Dendritic cell treated with granulocyte-macrophage colony-stimulating factor and Interleukin-4, amounts not matched to agents 40 ng/mL and 50 ng/mL, for 4 days (primary cell): Measurements from ENCODE around the gene CORO2B.
"Not testable (repeated sequence)": the region's sequence is repeated elsewhere in the genome, so short reads cannot be mapped to it uniquely, and the experiment has no call there.

ENCODE experiments used
- H3K27ac Mint-ChIP-seq: one replicate; pipeline ENCODE4 v1.8.0; 2022; ENCODE audit warnings: mild to moderate bottlenecking, mixed read lengths
- H3K27me3 Mint-ChIP-seq: one replicate; pipeline ENCODE4 v1.8.0; 2022; ENCODE audit warnings: mild to moderate bottlenecking, mixed read lengths
- H3K36me3 Mint-ChIP-seq: one replicate; pipeline ENCODE4 v1.8.0; 2022; ENCODE audit warnings: low read depth, mixed read lengths
- H3K4me1 Mint-ChIP-seq: one replicate; pipeline ENCODE4 v1.8.0; 2022; ENCODE audit warnings: low read depth, mixed read lengths
- H3K4me3 Mint-ChIP-seq: one replicate; pipeline ENCODE4 v1.8.0; 2022; ENCODE audit warnings: mild to moderate bottlenecking, moderate library complexity, mixed read lengths
- H3K9me3 Mint-ChIP-seq: one replicate; pipeline ENCODE4 v1.8.0; 2022; ENCODE audit warnings: mixed read lengths
- intact Hi-C: fragments of 100-400 bp; cut with micrococcal nuclease; formaldehyde crosslinking; loops from one replicate; pipeline ENCODE4 v1.15.0; 2022

The CORO2B gene

DNA sequence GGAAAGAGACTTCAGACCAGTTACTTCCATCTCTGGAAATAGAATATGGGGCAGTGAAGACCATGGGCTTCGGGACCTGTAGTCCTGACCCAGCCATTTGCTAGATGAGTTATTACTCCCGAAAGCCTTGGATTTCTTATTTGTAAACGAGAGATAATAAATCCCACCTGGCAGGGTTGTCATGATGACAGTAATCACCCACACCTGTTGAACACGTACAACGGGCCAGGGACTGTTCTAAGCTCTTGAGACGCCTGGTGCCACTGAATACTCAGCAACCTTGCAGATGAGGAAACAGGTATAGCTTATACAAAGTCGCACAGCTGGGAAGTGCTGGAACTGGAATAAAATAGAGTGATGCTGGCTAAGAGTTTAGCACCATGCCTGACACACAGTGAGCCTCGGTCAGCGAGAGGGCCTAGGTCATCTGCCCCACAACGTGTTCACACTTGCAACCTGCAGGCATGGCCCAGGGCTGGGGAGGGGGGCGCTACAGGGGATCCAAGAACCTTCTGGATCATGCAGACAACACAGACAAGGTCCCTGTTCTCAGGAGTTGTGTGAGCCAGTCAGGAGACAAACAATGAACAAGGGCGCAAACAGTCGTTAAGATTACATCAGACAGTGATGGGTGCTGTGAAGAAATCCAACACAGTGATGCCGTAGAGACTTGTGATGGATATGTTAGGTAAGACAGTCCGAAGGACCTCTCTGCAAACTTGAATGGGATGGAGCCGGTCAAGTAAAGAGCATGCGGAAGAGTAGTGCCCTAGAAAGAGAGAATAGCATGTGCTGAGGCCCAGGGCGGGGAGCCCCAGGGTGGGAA lies 89.2 kb downstream of the CORO2B start:
- H3K36me3 Mint-ChIP-seq = no peaks in the 10 kb centered on the region
- no peak overlapping the region for H3K27ac Mint-ChIP-seq
- no peaks in the 10 kb centered on the region for H3K9me3 Mint-ChIP-seq
- H3K4me1 Mint-ChIP-seq = peaks cover 8% of the 10 kb centered on the region
- peaks cover 6% of the 10 kb centered on the region for H3K27me3 Mint-ChIP-seq
- intact Hi-C loops = no loop called here
- H3K4me3 Mint-ChIP-seq = no peak overlapping the region

DNA sequence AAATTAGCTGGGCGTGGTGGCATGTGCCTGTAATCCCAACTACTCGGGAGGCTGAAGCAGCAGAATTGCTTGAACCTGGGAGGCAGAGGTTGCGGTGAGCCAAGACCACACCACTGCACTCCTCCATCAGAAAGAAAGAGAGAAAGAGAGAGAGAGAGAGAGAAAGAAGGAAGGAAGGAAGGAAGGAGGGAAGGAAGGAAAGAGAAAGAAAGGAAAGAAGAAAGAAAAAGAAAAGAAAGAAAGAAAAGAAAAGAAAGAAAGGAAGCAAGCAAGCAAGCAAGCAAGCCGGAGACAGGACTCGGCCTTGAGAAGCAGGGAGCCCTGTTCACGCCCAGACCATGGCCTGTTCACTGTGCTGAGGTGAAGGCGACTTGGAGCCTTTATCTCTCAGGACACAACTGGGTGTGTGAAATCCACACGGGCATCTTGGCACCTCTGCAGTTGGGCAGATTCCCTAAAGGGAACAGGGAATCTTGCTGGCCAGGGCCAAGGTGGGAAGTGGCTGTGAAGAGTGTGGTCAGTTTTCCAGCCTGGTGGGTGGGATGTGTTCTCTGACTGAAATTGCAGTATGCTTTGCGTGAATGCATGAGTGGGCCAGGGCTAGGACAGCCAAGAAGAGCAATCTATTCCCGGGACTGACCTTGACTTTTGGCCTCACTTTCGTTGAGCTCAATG lies 90.3 kb downstream of the CORO2B start:
- H3K27ac Mint-ChIP-seq = no peak overlapping the region
- peaks cover 13% of the 10 kb centered on the region for H3K4me1 Mint-ChIP-seq
- intact Hi-C loops = no loop called here
- H3K36me3 Mint-ChIP-seq = no peaks in the 10 kb centered on the region
- no peaks in the 10 kb centered on the region for H3K9me3 Mint-ChIP-seq
- no peak overlapping the region for H3K4me3 Mint-ChIP-seq
- peaks cover 9% of the 10 kb centered on the region for H3K27me3 Mint-ChIP-seq

DNA sequence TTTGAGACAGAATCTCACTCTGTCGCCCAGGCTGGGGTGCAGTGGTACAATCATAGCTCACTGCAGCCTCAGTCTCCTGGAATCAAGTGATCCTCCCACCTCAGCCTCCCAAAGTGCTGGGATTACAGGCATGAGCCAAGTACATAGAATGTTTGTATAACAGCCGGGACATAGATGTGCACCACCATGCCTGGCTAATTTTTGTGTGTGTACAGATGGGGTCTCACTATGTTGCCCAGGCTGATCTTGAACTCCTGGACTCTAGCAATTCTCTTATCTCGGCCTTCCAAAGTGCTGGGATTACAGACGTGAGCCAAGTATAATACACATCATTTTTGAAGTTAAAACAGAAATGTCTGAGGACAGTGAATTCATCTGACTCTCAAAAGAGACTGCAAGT lies 93.5 kb downstream of the CORO2B start:
- peaks cover 9% of the 10 kb centered on the region for H3K27me3 Mint-ChIP-seq
- intact Hi-C loops = loop anchor here (5.0 to 10.0 kb wide), 2 partner anchors 365 to 417 kb away; no protein-coding TSS in a partner anchor

DNA sequence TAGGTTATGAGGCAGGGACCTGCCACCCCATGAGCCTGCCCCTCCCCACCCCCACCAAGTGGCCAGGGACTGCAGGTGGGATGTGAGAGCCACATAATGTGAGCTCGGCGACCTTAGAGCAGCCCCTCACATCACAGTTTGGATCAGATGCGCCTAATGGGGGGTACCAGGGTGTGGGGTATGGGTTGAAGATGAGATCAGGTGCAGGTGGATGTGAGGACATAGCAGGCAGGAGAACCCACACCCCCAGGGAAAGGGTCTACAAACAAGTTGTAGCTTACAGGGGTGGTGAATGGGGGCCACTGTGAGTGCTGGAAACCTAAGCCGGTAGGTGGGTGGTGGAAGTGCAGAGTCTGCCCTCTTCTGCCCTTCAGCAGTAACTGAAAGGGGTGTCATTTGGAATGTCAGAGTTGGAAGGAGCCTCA lies 94.0 kb downstream of the CORO2B start:
- H3K4me3 Mint-ChIP-seq = no peak overlapping the region
- intact Hi-C loops = loop anchor here (5.0 to 10.0 kb wide), 2 partner anchors 365 to 418 kb away; no protein-coding TSS in a partner anchor
- no peaks in the 10 kb centered on the region for H3K9me3 Mint-ChIP-seq
- H3K4me1 Mint-ChIP-seq = peaks cover 22% of the 10 kb centered on the region
- H3K27ac Mint-ChIP-seq = no peak overlapping the region
- H3K27me3 Mint-ChIP-seq = peaks cover 9% of the 10 kb centered on the region
- no peaks in the 10 kb centered on the region for H3K36me3 Mint-ChIP-seq

More for the DNA sequence above, 93.5 kb downstream of the CORO2B start:
- Mint-ChIP-seq H3K27ac (no peak overlapping the region), H3K4me1 (peaks cover 22% of the 10 kb centered on the region), H3K9me3 (no peaks in the 10 kb centered on the region), H3K4me3 (no peak overlapping the region), H3K36me3 (no peaks in the 10 kb centered on the region)

DNA sequence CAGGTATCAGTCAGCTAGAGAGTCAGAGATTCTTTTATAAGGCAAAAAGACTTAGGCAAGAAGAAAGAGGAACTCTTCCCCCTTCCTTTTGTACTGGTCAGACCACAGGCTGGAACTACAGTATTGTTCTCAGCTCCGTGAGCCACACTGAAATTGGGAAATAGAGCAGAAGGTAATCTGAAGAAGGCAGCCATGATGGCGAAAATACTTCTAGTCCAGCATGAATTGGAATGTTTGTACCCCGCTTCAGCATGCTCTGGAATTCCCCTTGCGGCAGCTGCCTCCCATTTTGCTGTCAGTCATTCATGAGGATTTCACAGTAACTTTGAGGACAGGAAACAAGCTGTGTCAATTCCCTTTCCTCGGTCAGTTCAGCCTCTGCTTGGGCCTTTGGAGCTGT lies 96.2 kb downstream of the CORO2B start:
- Mint-ChIP-seq H3K9me3 (no peaks in the 10 kb centered on the region), H3K36me3 (no peaks in the 10 kb centered on the region), H3K4me3 (no peak overlapping the region), H3K27me3 (peaks cover 9% of the 10 kb centered on the region), H3K27ac (peak overlapping the region; percentile 42), H3K4me1 (peaks cover 22% of the 10 kb centered on the region)
- intact Hi-C loops = loop anchor here (1.0 to 10.0 kb wide), 3 partner anchors 116 to 420 kb away; no protein-coding TSS in a partner anchor

DNA sequence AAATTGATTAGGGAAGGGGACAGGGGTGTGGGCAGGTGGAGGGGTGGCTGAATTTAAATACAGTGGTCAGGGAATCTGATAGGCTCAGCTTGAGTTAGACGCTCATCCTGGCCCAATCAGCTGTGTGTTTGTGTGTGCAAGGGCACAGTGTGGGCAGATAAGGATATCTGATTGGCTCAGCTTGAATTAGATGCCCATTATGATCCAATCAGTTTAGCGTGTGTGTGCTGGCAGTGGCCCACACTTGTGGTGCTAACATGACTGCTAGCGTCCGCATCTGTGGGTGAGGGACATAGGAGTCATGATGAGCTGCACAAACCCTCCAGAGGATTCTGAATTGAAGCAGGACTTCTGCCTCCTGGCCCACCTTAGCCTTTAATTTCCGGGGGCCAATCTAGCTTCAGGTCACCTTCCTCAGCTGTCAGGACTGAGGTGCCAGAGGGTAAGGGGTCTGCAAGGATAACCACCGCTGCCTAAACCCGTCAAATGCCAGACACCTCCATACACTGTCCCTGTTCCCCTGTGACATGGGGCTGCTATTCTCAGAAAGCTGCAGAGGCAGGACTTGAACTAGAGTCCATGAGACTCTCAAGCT lies 97.3 kb downstream of the CORO2B start:
- peaks cover 22% of the 10 kb centered on the region for H3K4me1 Mint-ChIP-seq
- H3K36me3 Mint-ChIP-seq = no peaks in the 10 kb centered on the region
- no peak overlapping the region for H3K27ac Mint-ChIP-seq
- intact Hi-C loops = loop anchor here (10.0 kb wide), 1 partner anchor 421 kb away; no protein-coding TSS in a partner anchor
- no peak overlapping the region for H3K4me3 Mint-ChIP-seq
- H3K27me3 Mint-ChIP-seq = peaks cover 9% of the 10 kb centered on the region
- H3K9me3 Mint-ChIP-seq = no peaks in the 10 kb centered on the region

DNA sequence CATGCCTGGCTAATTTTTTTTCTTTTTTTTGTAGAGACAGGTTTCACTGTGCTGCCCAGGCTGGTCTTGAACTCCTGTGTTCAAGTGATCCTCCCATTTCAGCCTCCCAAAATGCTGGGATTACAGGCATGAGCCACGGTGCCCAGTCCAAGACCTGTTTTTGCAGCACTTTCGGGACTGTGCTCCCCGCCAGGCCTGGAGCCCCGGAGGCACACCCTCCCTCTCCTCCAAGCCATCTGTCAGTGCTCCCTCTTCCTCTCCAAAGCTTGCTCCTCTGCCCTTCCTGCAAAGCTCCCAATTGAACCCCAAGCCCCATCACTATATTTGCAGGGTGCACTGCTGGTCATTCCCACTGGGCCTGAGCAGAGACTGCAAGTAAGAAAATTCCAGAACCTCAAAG lies 98.1 kb downstream of the CORO2B start:
- Mint-ChIP-seq H3K9me3 (no peaks in the 10 kb centered on the region), H3K27ac (no peak overlapping the region), H3K36me3 (no peaks in the 10 kb centered on the region), H3K4me3 (no peak overlapping the region), H3K4me1 (peaks cover 22% of the 10 kb centered on the region), H3K27me3 (peaks cover 9% of the 10 kb centered on the region)
- intact Hi-C loops = loop anchor here (10.0 kb wide), 1 partner anchor 422 kb away; no protein-coding TSS in a partner anchor

DNA sequence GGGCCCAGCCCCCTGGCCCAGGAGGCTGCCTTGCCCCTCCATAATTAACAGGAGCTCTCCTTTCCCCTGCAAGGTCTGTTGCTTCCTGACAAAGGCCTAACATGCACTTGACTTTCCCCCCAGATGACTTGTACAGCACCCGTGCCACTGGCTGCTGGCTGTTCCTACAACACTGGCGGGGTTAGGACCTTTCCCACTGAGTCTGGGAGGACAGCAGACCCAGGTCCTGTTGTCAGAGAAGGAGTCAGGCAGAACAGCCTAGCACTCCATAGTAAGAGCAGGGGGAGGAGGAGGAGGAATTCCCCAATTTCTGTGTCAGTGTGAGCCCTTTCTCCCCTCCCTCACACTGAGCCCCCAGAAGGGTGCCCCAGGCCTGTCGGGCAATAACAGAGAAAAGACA lies 99.2 kb downstream of the CORO2B start:
- H3K4me1 Mint-ChIP-seq = peaks cover 22% of the 10 kb centered on the region
- H3K9me3 Mint-ChIP-seq = no peaks in the 10 kb centered on the region
- H3K27ac Mint-ChIP-seq = no peak overlapping the region
- H3K4me3 Mint-ChIP-seq = no peak overlapping the region
- no peaks in the 10 kb centered on the region for H3K36me3 Mint-ChIP-seq
- peaks cover 4% of the 10 kb centered on the region for H3K27me3 Mint-ChIP-seq
- intact Hi-C loops = loop anchor here (10.0 kb wide), 1 partner anchor 423 kb away; no protein-coding TSS in a partner anchor

DNA sequence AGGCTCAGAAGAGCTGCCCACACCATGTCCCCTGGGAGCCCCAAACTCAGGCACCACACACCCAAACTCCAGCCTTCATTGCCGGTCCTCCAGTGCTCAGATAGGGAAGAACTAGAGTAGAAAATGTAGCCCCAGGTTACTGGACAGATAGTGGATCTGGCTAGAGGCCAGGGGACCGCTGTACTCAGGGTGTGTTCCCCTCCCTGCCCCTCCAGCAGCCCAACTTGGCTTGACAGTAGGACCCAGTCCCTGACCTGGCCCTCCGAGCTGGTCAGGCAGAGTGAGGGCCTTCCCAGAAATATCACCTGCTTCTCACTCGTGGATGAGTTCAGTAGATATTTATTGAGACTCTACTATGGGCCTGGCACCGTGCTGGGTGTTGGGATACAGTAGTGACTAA lies 100.0 kb downstream of the CORO2B start:
- peaks cover 20% of the 10 kb centered on the region for H3K4me1 Mint-ChIP-seq
- intact Hi-C loops = loop anchor here (10.0 kb wide), 1 partner anchor 424 kb away; no protein-coding TSS in a partner anchor
- no peak overlapping the region for H3K27ac Mint-ChIP-seq
- H3K27me3 Mint-ChIP-seq = peaks cover 1% of the 10 kb centered on the region
- H3K4me3 Mint-ChIP-seq = no peak overlapping the region
- no peaks in the 10 kb centered on the region for H3K9me3 Mint-ChIP-seq
- H3K36me3 Mint-ChIP-seq = no peaks in the 10 kb centered on the region

DNA sequence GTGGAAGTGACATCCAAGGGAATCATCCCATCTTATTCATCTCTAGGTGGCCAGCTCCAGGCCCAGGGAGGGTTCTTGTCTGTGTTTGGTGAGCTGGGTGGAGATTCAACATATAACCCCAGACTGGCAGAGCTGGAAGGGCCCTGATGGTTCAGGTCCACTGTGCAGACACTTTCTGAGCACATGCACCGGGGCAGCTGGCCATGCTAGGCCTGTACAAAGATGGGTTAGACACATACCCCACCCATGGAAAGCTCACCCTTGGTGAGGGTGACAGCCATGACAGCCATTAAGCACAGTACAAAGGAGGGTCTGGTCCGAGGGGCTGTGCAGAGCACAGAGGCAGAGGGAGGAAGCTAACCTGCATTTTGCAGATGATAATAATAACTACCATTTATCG lies 100.4 kb downstream of the CORO2B start:
- Mint-ChIP-seq H3K27me3 (no peaks in the 10 kb centered on the region), H3K9me3 (no peaks in the 10 kb centered on the region), H3K4me3 (no peak overlapping the region), H3K27ac (no peak overlapping the region), H3K36me3 (no peaks in the 10 kb centered on the region), H3K4me1 (peaks cover 16% of the 10 kb centered on the region)
- intact Hi-C loops = loop anchor here (10.0 kb wide), 1 partner anchor 424 kb away; no protein-coding TSS in a partner anchor

DNA sequence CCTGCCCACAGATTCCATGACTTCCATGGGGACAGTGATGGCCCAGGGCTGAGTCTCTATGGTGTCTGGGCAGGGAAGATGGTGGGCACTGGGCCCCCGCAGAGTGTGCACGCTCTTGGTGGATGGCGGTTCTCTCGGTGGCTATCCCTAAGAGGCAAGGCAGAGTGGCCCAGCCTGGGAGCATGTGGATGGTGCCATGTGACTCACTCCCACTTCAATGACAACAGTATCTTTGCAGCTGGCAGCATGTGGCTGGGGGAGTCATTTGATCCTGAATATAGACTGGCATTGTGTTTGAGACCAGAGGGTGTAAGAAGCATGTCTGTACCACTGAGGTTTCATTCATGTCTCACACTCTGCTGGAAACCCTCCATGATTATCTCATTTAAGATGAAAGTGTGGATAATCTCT lies 101.2 kb downstream of the CORO2B start:
- H3K27me3 Mint-ChIP-seq = no peaks in the 10 kb centered on the region
- H3K4me3 Mint-ChIP-seq = no peak overlapping the region
- H3K27ac Mint-ChIP-seq = no peak overlapping the region
- H3K36me3 Mint-ChIP-seq = no peaks in the 10 kb centered on the region
- H3K9me3 Mint-ChIP-seq = no peaks in the 10 kb centered on the region
- peaks cover 8% of the 10 kb centered on the region for H3K4me1 Mint-ChIP-seq
- intact Hi-C loops = loop anchor here (10.0 kb wide), 1 partner anchor 425 kb away; no protein-coding TSS in a partner anchor

DNA sequence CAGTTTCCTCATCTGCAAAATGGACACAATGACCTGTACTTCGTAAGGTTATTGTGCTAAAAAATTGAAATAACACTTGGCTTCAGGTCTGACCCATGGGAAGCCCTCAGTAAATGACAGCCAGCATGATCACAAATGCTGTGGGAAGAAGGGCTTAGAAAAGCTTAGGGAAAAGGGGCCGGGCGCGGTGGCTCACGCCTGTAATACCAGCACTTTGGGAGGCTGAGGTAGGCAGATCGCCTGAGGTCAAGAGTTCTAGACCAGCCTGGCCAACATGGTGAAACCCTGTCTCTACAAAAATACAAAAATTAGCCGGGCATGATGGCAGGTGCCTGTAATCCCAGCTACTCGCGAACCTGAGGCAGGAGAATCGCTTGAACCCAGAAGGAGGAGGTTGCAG lies 102.0 kb downstream of the CORO2B start:
- H3K4me1 Mint-ChIP-seq, H3K9me3 Mint-ChIP-seq, H3K27me3 Mint-ChIP-seq, intact Hi-C loops, H3K36me3 Mint-ChIP-seq, H3K27ac Mint-ChIP-seq, H3K4me3 Mint-ChIP-seq: not testable (repeated sequence)

DNA sequence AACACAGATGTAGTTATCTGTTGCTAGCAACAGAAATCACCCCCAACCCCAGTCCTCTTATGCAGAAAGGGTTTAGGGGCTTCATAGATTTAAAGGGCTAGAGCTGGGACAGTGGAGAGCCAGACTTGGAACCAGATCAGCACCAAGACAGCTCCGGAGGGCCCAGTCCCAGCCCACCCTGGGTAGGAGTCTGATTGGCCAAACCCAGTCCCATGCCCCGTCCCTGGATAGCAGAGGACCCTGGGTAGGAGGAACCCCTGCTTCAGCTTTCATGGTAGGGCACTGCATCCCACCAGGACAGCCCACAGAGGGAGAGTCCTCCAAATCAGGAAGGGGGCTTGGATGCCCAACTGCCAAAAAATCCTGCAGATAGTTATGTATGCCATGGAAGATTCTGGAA lies 103.0 kb downstream of the CORO2B start:
- Mint-ChIP-seq H3K36me3 (no peaks in the 10 kb centered on the region), H3K27ac (no peak overlapping the region), H3K4me3 (no peak overlapping the region), H3K4me1 (no peaks in the 10 kb centered on the region), H3K9me3 (no peaks in the 10 kb centered on the region), H3K27me3 (no peaks in the 10 kb centered on the region)
- intact Hi-C loops = no loop called here

DNA sequence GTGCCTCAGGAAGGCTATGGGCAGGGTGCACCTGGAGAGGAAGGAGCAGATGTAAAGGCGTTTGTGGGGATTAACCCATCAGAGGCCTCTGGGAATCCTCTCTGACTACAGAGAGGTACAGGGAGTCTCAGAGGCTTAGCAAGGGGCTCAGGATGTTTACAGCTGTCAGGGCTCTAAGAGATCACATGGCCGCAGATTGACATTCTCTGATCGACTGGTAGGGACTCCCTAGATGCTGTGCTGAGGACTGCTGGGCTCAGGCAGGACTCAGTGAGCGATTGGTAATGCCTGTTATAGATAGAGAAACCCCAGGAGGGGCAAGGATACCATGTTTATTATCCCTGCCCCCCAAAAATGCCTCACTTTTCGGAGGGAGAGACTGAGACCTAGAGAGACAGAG lies 103.5 kb downstream of the CORO2B start:
- H3K9me3 Mint-ChIP-seq = no peaks in the 10 kb centered on the region
- H3K27me3 Mint-ChIP-seq = no peaks in the 10 kb centered on the region
- H3K4me1 Mint-ChIP-seq = no peaks in the 10 kb centered on the region
- no peak overlapping the region for H3K27ac Mint-ChIP-seq
- H3K4me3 Mint-ChIP-seq = no peak overlapping the region
- H3K36me3 Mint-ChIP-seq = no peaks in the 10 kb centered on the region
- intact Hi-C loops = no loop called here
